PC-9 (cell line): ENCODE measurements around the gene ANKRD16. TPM values are rescaled to one million over a fixed set of nuclear protein-coding genes. Genes with fewer than 3 reads are reported as not detected.

Experiments
- BruUV-seq: library from RNA; stranded (reverse); fragments of 400-500 nt; replicated peaks from 2 replicates; lab custom pipeline; 2021; lab: Mats Ljungman, UMichigan
- CTCF ChIA-PET: fragments of 300-600 bp; sonication (Branson Sonifier 250); formaldehyde crosslinking; loops from one replicate; lab custom pipeline; 2022; ENCODE audit warnings: antibody characterized with exemption; lab: Charles Lee
- POLR2A ChIA-PET: fragments of 300-600 bp; sonication (Branson Sonifier 250); formaldehyde crosslinking; loops from one replicate; lab custom pipeline; 2022; ENCODE audit warnings: antibody characterized with exemption; ENCODE audit not compliant: unreplicated experiment; lab: Charles Lee
- DNase-seq, 2 experiments: peaks; one replicate each; pipeline versions ENCODE4 v3.0.0 to v3.0.0-alpha.2; 2015 to 2022; ENCODE audit warnings: mixed read lengths in 1 of 2
- H2AFZ ChIP-seq: fragments of 200-600 bp; sonication (generic); 2 replicates; pipeline ENCODE4 v1.8.1; 2017; ENCODE audit warnings: antibody characterized with exemption
- H3F3A ChIP-seq: fragments of 200-600 bp; sonication (generic); 2 replicates; pipeline ENCODE4 v1.8.1; 2017; ENCODE audit warnings: antibody characterized with exemption, mild to moderate bottlenecking, low read depth; ENCODE audit not compliant: insufficient read depth
- H3K27ac ChIP-seq: fragments of 200-600 bp; sonication (generic); 2 replicates; pipeline ENCODE4 v1.6.1; 2016; ENCODE audit warnings: mixed run types
- H3K27me3 ChIP-seq: fragments of 200-600 bp; sonication (generic); 2 replicates; pipeline ENCODE4 v1.6.1; 2016; ENCODE audit warnings: low read depth, mixed run types; ENCODE audit not compliant: insufficient read depth
- H3K36me3 ChIP-seq: fragments of 200-600 bp; sonication (generic); 2 replicates; pipeline ENCODE4 v1.6.1; 2016; ENCODE audit warnings: low read depth, mixed run types
- H3K4me1 ChIP-seq: fragments of 200-600 bp; sonication (generic); replicated peaks from 2 replicates; pipeline ENCODE4 v1.6.1; 2016; ENCODE audit warnings: mixed run types; ENCODE audit not compliant: insufficient read depth
- H3K4me2 ChIP-seq: fragments of 200-600 bp; sonication (generic); 2 replicates; pipeline ENCODE4 v1.6.1; 2017; ENCODE audit warnings: mixed run types
- H3K4me3 ChIP-seq: fragments of 200-600 bp; sonication (generic); 2 replicates; pipeline ENCODE4 v1.6.1; 2016; ENCODE audit warnings: mixed run types
- H3K79me2 ChIP-seq: fragments of 200-600 bp; sonication (generic); 2 replicates; pipeline ENCODE4 v1.6.1; 2017; ENCODE audit warnings: low read depth, mixed run types
- H3K9me2 ChIP-seq: fragments of 200-600 bp; sonication (generic); 2 replicates; pipeline ENCODE4 v1.8.1; 2017; ENCODE audit warnings: mild to moderate bottlenecking; ENCODE audit not compliant: insufficient read depth
- H3K9me3 ChIP-seq: fragments of 200-600 bp; sonication (generic); 2 replicates; pipeline ENCODE4 v1.8.1; 2016; ENCODE audit warnings: low read depth; ENCODE audit not compliant: insufficient read depth
- H4K20me1 ChIP-seq: fragments of 200-600 bp; sonication (generic); 2 replicates; pipeline ENCODE4 v1.8.1; 2017; ENCODE audit not compliant: insufficient read depth
- CTCF ChIP-seq: fragments of 200-600 bp; sonication (generic); conservative IDR thresholded peaks from 2 replicates; pipeline ENCODE4 v1.6.1; 2017; ENCODE audit warnings: mixed run types, antibody characterized with exemption, mild to moderate bottlenecking, moderate library complexity
- EZH2 ChIP-seq: fragments of 200-600 bp; sonication (generic); IDR thresholded peaks from 2 replicates; pipeline ENCODE4 v1.8.0; 2017; ENCODE audit warnings: antibody characterized with exemption, low read depth
- intact Hi-C: fragments of 100-400 bp; cut with micrococcal nuclease; formaldehyde crosslinking; loops from one replicate; pipeline ENCODE4 v1.10.0; 2022; ENCODE audit not compliant: unreplicated experiment
- total RNA-seq: library from RNA; stranded (reverse); gene quantifications from 2 replicates; pipeline ENCODE4 v1.2.3, GENCODE V29; 2021

The ANKRD16 gene
- total RNA-seq, 1 experiment from 2014 or later = 9.8 TPM

- Histone ChIP-seq H3K9me3 (no peaks in the 10 kb centered on the region), H3K4me2 (no peak overlapping the region), H3K9me2 (no peaks in the 10 kb centered on the region), H2AFZ (no peak overlapping the region), H3K27me3 (no peaks in the 10 kb centered on the region), H3K4me1 (no peaks in the 10 kb centered on the region), H3K4me3 (no peak overlapping the region), H4K20me1 (no peaks in the 10 kb centered on the region), H3K79me2 (no peaks in the 10 kb centered on the region), H3K27ac (no peak overlapping the region), H3K36me3 (no peaks in the 10 kb centered on the region; the same call in 1 of the 2 replicates), H3F3A (no peaks in the 10 kb centered on the region)
- TF ChIP-seq CTCF (no peak), EZH2 (no peak)
- POLR2A ChIA-PET = no interaction called here
- no peak for DNase-seq
- no TSS peak for BruUV-seq
- intact Hi-C loops = no loop called here
- CTCF ChIA-PET = no interaction called here
These were observed 35.2 kb upstream of the ANKRD16 start for GRCh38 chr10:5924889-5925288.

- no peak overlapping the region for H3K4me2 ChIP-seq
- H3K27ac ChIP-seq = no peak overlapping the region
- no peaks in the 10 kb centered on the region for H3K79me2 ChIP-seq
- no peaks in the 10 kb centered on the region for H4K20me1 ChIP-seq
- BruUV-seq = no TSS peak
- H3K9me3 ChIP-seq = no peaks in the 10 kb centered on the region
- no peaks in the 10 kb centered on the region for H3K27me3 ChIP-seq
- H3K36me3 ChIP-seq = no peaks in the 10 kb centered on the region
- no peak overlapping the region for H3K4me3 ChIP-seq
- TF ChIP-seq EZH2 (no peak), CTCF (no peak)
- H3F3A ChIP-seq = no peaks in the 10 kb centered on the region
- POLR2A ChIA-PET = no interaction called here
- no peak for DNase-seq
- CTCF ChIA-PET = no interaction called here
- intact Hi-C loops = no loop called here
- no peak overlapping the region for H2AFZ ChIP-seq
- no peaks in the 10 kb centered on the region for H3K9me2 ChIP-seq
- H3K4me1 ChIP-seq = no peaks in the 10 kb centered on the region
These were observed 32.1 kb upstream of the ANKRD16 start for GRCh38 chr10:5921746-5922145.

- H3K36me3 ChIP-seq = no peaks in the 10 kb centered on the region
- H3K4me3 ChIP-seq = no peak overlapping the region
- no peaks in the 10 kb centered on the region for H3F3A ChIP-seq
- DNase-seq = no peak
- H3K27me3 ChIP-seq = no peaks in the 10 kb centered on the region
- no peaks in the 10 kb centered on the region for H4K20me1 ChIP-seq
- no peak overlapping the region for H3K4me2 ChIP-seq
- no peaks in the 10 kb centered on the region for H3K79me2 ChIP-seq
- no peaks in the 10 kb centered on the region for H3K9me3 ChIP-seq
- no peaks in the 10 kb centered on the region for H3K4me1 ChIP-seq
- ChIA-PET POLR2A (no interaction called here), CTCF (no interaction called here)
- no peak for TF ChIP-seq CTCF
- no peak for TF ChIP-seq EZH2
- no peak overlapping the region for H3K27ac ChIP-seq
- BruUV-seq = no TSS peak
- no peak overlapping the region for H2AFZ ChIP-seq
- intact Hi-C loops = no loop called here
- H3K9me2 ChIP-seq = no peaks in the 10 kb centered on the region
These were observed 29.9 kb upstream of the ANKRD16 start for GRCh38 chr10:5919568-5919967.
